Stimulated activated CD8-positive, alpha-beta memory T cell treated with anti-CD3 and anti-CD28 coated beads, Interleukin-7, amount 100 ng/mL, for 48 hours (primary cell): Measurements from ENCODE around the gene ARRDC4.

Experiments used
- DNase-seq, 2 donors: peaks; one replicate each; pipeline ENCODE4 v3.0.0-alpha.2; 2020; ENCODE audit warnings: low read depth in 1 of 2; ENCODE audit errors: extremely low read depth in 1 of 2

Gene ARRDC4

DNA sequence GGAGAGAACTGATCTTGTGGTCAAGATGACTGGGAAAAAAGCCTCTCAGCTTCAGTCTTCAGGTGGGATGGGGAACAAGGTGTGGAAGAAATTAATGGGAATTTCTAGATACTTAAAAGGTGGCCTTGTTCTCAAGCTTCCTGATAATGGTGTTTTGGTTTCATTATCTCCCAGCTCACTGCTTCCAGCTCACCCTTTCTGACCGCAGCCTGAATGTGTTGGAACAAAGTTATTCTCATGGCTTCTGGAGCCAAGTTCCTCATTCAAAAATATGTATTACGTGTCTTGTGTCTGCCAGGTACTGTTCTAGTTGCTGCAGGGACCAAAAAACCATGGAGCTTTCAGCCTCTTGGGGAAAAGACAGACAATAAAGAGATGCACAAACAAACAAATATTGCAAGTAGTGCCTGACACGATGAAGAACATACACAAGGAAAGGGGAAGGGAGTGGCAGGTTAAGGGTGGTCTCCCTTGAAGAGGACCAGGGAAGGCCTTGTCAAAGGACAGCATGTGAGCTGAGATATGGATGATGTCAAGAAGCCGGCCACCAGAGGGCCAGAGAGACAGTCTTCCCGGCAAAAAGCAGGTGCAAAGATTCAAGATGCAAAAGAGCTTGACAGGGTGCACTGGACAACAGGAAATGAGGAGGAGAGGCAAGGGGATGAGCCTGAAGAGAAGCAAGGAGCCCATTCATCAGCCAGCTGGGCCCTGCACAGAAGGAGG lies 35.5 kb downstream of the ARRDC4 start:
- no peak for DNase-seq

DNA sequence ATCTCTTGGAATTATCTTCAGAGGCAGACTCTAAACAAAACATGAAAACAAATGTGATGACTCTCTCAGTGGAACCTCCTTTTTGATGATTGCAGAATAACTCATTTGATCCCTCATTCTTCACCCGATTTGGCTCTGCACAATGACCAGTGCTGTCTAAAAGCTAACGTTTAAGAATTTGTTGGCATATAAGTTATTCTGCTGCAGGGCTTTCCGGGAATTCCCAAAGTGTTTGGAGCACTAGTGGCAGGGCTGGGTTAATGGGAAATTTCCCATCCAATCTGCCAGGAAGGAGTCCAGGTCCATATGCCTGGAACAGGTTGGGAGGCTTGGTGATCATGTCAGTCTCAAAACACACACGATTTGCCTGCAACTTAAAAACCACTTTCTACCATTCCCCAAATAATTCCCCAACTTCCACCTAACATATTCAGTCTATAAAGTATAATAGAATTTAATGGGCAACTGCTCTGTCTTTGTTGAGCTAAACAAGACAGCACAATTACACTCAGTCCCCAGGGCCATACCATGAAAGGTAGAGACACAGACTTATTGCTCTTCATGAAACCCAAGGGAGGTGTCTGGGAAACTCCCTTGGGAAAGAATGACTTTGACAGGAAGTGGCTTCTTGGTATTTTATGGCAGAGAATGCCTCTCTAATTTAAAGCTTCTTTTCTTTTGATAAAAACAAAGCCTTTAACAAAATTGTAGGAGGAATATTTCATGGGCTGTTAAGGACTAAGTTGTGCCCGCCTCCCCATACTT lies 38.0 kb downstream of the ARRDC4 start:
- no peak for DNase-seq

DNA sequence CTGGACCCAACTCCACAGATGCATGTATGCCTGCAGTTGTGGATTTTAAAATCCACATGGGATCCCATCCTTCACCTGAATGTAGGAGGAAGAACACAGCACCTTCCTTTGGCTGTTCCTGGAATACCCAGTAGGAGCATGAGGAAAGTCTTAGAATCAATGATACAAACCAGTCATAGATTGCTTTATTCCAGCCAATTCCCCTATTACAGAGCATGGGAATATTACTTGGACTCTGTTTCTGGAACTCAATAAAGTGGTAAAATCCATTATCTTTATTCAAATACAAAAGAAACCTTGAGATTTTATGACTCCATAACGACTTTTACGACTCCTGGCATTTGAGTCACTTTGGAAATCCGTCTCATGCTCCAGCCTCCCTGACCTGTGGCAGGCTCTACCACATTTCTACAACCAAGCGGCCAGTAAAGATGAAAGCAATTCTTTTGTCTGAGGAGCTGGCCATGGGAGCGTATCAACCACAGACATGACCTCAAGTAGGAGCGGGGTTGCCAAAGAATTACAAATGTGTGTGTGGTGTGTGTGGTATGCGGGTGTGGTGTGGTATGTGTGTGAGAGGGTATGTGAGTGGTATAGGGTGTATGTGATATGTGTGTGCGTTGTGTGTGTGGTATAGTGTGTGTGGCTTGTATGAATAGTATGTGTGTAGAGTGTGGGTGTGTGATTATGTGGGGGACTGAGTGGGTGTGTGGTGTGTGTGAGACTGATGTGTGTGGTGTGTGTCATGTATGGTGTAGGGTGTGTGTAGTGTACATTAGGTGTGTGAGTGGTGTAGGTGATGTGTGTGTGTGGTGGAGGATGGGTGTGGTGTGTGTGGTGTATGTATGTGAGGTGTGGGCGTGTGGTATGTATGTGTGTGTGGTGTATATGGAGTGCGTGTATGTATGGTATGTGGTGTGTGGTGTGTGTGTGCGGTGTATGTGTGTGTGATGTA lies 40.0 kb downstream of the ARRDC4 start:
- no peak for DNase-seq

DNA sequence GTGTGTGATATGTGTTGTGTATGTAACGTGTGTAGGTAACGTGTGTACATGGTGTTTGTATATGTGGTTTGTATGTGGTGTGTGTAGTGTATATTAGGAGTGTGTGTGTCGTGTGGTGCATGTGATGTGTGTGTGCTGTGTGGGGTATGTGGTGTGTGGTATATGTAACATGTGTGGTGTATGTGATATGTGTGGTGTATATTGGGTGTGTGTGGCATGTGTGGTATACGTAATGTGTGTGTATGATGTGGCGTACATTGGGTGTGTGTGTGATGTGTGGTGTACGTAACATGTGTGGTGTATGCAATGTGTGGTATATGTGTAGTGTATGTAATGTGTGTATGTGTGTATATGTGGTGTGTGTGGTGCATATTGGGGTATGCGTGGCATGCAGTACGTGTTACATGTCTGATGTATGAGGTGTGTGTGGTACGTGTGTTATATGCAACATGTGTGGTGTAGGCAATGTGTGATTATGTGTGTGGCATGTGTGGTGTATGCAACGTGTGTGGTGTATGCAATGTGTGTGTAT lies 41.2 kb downstream of the ARRDC4 start:
- no peak for DNase-seq

DNA sequence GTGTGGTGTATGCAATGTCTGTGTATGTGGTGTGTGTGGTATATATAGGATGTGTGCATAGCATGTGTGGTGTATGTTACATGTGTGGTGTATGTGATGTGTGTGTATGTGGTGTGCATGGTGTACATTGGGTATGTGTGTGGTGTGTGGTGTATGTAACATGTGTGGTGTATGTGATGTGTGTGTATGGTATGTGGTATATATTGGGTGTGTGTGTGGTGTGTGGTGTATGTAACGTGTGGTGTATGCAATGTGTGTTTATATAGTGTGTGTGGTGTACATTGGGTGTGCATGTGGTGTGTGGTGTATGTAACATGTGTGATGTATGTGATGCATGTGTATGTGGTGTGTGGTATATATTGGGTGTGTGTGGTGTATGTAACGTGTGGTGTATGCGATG lies 41.9 kb downstream of the ARRDC4 start:
- DNase-seq, result no peak

DNA sequence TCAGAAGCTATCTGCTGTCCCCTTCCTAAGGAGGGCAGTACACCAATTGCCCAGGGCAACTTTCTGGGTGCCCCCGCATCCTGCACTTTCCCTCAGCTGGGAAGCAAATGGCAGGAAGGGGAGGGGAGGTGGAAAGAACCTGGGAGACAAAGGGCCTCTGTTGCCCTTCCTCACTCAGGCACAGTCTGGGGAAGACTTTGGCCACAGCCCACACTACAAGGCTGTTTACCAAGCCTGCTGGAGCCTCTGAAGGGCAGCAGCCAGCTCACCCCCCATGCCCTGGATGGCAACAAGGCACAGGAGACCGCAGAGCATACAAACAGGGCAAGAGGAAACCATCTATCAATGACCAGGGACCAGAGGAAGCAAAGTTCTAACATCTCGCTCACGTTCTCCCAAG lies 42.4 kb downstream of the ARRDC4 start:
- no peak for DNase-seq

DNA sequence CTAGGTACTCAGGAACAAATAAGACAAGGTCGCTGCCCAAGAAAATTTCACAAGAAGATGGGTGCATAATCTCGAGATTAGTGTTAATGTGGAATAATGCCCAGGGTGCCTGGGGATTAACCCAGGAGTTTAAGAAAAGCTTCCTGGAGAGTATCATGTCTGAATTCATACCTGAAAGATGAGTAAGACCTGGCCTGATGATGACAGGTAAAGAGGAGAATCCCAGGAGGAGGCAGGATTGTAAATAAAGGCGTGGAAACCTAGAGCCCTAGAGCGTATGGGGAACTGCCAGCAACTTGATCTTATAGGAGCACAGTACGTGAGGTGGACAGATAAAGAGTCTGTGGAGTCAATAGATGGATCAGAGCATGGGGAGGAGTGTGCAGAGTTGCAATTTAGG lies 43.0 kb downstream of the ARRDC4 start:
- no peak for DNase-seq

DNA sequence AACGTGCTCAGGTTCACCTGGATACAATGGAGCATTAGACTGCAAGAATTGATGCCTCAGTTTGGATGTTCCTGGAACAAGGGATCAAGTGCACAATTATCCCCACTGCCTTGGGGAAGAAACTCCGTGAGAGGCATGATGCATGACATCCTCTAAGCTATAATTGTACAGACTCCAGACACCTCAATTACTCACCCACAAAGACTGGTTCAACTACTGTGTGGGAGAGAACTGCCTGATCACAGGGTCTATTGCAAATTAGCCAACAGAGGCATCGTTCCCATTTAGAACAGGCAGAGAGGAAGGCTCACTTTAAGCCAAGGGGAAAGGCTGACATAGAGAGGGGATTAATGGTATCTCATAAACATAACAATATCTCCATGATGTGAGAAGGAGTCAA lies 43.5 kb downstream of the ARRDC4 start:
- DNase-seq, result no peak

DNA sequence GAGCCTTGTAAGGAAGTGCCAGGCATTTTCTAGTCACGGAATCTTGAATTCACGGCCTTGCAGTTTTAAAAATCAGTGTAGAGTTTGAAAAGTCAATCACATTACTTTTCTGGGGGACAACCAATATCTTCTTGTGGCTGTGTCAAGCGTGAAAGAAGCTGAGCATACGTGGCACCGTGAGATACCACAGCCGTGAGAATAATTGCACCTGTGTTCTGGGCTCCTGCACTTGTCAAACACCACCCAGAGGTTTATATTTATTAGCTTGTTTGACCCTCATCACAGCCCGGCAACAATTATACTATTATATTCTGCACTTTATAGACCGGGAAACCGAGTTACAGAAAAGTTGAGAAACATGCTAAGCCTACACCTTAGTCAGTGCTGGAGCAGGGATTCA lies 45.2 kb downstream of the ARRDC4 start:
- no peak for DNase-seq

DNA sequence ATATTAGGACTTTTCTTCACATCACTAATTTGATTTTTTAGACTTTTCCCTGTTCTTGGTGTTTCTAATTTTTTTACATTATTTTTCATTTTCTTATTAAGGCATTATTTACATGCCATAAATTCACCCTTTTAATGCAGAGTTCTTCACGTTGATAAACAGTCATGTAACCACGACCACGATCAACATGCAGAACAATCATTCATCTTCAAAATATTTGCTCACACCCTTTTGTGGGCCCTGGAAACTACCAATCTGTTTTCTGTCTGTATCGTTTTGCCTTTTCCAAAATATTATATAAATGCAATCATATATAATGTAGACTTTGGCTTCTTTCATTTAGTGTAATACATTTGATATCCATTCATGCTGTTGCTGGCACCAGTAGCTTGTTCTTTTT lies 48.7 kb downstream of the ARRDC4 start:
- DNase-seq, result no peak

DNA sequence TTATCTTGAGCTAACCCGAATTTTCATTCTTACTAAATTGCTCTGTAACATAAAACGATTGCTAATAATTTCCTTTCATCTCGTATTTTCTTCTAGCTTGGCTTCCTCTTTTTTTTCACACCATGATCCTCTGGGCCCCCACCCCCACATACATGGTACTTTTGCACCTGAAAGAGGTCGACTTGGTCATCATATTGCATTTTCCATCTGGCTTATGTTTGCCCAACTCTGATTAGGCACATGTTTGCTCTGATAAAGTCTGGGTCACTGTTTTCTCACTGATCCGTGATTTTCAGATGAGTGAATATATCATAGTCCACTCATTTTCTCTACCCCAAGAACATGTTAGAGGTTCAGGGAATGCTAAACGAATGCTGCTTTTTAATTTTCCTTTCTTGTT lies 49.5 kb downstream of the ARRDC4 start:
- no peak for DNase-seq

DNA sequence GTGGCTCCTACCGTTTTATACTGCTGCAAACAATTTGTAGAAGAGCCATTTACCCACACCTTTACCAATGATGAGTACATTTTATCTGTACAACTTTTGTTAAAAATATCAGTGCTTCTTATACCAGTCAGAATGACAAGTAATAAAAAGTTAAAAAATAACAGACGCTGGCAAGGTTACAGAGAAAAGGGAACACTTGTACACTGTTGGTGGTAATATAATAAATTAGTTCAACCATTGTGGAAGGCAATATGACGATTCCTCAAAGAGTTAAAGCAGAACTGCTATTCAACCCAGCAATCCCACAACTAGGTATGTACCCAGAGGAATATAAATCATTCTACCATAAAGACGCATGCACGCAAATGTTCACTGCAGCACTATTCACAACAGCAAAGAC lies 51.9 kb downstream of the ARRDC4 start:
- DNase-seq, result no peak

DNA sequence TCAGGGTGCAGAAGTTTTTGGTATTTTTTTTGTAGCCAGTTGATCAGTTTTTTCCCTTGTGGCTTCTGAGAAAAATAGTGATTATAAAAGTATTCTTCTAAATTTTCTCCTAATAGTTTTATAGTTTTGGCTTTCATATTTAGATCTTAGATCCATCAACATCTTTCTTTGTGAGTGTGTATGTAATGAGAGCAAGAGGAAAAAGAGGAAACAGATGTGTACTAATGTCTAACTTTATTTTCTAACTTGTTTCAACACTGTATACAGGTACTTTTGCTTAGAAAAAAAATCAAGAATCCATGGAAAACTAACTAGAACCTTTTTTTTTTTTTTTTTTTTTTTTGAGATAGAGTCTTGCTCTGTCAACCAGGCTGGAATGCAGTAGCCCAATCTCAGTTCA lies 53.1 kb downstream of the ARRDC4 start:
- DNase-seq, result no peak

DNA sequence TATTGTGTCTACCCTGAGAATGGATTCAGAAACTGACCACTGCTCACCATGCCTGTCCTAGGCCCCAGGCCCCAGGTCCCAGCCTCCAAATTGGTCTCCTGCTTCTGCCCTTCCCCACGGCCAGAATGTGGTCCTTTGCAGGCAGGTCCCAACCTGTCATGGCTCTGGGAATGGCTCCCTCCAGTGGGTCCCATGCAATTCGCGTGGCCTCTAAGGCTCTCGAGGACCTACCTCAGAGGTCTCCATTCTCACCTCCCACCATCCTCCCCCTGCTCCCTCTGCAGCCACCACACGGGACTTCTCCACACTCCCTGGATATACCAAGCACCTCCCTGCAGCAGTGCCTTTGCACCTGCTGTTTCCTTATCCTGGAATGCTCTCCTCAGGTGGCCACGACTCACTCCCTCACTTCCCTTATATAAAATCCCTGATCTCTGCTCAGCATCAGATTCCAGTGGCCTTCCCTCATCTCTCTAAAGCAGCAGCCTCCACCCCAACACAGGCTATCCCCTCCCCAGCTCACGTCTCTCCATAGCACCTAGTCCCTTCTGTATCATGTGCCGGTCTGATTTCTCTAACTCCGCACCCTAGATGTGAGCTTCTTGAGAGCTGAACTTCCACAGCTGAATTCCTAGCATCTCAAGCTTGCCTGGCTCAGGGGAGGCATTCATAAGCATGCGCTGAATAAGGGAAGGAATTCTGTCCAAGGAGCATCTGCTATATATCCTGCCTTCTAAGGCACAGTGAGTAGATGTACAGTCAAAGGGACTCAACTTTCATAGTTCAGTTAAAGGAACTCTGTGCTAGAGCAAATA lies 56.9 kb downstream of the ARRDC4 start:
- no peak for DNase-seq

DNA sequence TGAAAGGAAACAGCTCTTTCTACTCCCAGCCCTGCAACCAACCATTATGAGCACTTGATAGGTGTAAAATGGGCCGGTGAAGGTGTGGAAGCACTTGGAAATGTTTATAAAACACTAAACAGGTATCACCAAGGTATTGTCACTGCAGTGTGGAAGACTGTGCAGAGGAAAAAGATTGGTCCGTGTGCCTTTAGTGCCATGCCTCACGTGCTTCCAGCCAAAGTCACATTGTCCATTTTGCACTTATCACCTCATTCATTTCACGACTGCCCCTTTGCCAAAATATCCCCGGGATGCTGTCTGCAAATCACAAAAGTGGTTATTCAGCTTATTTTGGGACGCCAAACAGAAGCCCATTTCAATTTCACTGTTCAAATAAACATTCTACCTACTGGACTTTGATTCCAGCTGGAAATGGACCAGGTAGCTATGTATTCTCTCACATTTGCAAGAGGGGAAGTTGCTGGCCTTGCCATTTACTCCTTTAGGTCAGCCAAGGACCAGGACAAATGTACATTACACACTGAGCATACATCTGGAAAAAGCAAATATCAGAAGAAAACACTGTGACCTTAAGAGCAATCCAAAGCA lies 58.4 kb downstream of the ARRDC4 start:
- no peak for DNase-seq
